Right ventricle myocardium inferior (tissue), 1 donor: ENCODE data around the gene CCDC47. TPM values are rescaled to one million over a fixed set of nuclear protein-coding genes. Genes with fewer than 3 reads are reported as not detected.
A peak's percentile ranks its signal among the peaks of the same experiment; 100 is the strongest.
"Not testable (repeated sequence)": the region's sequence is repeated elsewhere in the genome, so short reads cannot be mapped to it uniquely, and the experiment has no call there.

Experiments used
- ATAC-seq: fragments of 200-7000 bp; cut with Tn5 transposase; one replicate; pipeline ENCODE4 v1.9.1; 2020; ENCODE audit warnings: mild to moderate bottlenecking, moderate library complexity
- DNase-seq: peaks from one replicate; pipeline ENCODE4 v3.0.0; 2021; ENCODE audit errors: missing footprints
- intact Hi-C: fragments of 100-400 bp; cut with DNase I; formaldehyde crosslinking; loops from one replicate; pipeline ENCODE4 v1.11.0; 2022
- total RNA-seq: library from RNA; stranded (reverse); fragmentation: NEBNext Ultra II Directional; extraction: Animal tissue kit (Norgen Biotek cat#: 25700); gene quantifications from one replicate; pipeline ENCODE4 v1.2.1, GENCODE V29; 2021
- donor health status: DM: no; HTN: yes; CAD: no; lungs with severe emphysema.

Gene CCDC47
- total RNA-seq, 1 donor from 2014 or later: 90.5 TPM

DNA sequence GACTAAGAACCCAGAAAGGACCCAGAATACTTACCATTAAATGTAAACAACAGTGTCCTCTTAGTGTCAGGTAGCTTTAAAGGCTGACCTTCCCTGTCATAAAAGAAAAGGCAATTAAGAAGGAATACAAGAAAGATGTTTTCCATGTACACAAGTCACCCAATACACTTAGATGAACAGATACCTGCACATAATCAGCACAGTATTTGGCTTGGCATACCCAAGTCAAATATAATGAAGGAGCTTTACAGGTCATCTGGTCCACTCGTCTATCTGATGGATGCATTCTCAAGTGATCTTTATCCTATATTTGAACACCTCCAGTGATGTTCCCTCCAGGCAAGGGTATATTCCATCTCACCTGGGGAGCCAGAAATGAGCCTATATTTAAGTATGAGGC lies 20.7 kb downstream of the CCDC47 start:
- DNase-seq (no peak), ATAC-seq (no peak)
- intact Hi-C loops: no loop called here

DNA sequence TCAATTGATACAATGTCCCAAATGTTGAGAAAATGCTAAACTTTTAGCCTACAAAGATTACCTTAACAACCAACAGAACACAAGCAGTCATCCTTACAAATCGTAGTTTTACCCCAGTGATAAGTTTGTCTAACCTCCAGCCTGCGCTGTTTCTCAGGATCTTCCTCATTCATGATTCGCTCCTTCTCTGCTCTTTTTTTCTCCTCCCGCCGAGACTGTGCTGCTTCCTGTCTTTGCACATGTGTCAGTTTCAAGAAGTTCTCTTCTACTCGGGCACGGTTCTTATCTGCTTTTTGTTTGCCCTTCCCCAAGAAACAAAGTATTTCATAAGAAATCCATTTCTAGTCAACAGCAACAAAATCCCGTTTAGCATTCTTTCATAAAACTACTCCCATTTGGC lies 21.6 kb downstream of the CCDC47 start:
- intact Hi-C loops: no loop called here
- DNase-seq: no peak
- ATAC-seq: no peak

DNA sequence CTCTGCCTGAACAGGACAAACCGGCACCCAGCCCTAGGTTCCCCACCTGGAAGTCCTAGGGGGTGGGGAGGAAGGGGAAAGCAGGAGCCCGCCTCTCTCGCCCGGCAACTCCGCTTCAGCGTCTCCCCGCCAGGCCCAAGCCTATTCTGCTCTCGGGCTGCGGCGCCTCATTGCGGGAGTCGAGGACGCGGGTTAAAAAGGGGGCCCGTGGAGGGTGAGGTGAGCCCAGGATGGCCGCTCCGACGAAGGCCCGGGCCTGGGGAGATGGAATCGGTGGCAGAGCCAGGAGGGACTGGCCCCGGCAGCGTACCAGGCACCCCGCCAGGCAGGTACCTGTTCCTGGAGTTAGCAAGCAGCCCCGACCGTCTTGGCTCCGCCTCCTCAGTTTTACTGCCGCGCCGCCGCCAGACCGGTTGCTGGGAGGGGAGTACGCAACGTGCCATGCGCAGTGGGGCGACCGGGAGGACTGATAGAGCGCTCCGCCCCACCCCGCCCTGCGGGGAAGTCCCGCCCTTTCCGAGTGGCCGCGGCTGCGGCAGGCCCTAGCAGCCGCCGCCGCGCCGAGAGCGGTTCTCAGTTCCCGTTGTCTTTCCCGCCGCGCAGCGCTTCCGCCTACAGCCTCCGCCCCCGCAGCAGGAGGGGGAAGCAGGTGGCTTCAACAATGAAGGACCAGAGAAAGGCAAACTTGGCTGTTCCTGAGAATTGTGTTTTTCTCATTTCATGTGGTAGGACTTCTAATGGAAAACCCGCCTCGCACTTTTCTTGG lies 31.8 kb downstream of the CCDC47 start, which contains the start of gene STRADA:
STRADA (minus strand) TSS at position 392 of the 766 bp plus-strand sequence. CDS start 13,430 bp downstream, outside the sequence.
- peak; percentile 100 for ATAC-seq

DNA sequence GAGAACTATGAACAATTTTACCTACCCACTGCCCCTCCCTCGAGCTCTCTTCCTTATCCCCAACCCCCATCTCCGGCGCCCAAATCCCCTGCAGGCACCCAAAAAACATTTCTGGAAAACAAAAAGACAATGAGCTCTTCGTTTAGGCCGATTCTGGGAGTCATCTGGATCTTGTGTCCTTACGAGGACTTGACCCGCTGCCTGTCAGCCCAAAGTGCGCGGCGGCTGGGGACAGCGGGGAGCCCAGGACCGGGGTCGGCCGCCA lies 32.3 kb downstream of the CCDC47 start:
- DNase-seq (no peak), ATAC-seq (peak; percentile 42)
- intact Hi-C loops: loop anchor here (1.0 kb wide), 1 partner anchor 32 kb away; the partner anchor contains the start of gene CCDC47

More for the DNA sequence above, 31.8 kb downstream of the CCDC47 start, which contains the start of gene STRADA:
- peak; percentile 100 for DNase-seq
- intact Hi-C loops: loop anchor here (1.0 kb wide), 1 partner anchor 32 kb away; the partner anchor contains the start of gene CCDC47

DNA sequence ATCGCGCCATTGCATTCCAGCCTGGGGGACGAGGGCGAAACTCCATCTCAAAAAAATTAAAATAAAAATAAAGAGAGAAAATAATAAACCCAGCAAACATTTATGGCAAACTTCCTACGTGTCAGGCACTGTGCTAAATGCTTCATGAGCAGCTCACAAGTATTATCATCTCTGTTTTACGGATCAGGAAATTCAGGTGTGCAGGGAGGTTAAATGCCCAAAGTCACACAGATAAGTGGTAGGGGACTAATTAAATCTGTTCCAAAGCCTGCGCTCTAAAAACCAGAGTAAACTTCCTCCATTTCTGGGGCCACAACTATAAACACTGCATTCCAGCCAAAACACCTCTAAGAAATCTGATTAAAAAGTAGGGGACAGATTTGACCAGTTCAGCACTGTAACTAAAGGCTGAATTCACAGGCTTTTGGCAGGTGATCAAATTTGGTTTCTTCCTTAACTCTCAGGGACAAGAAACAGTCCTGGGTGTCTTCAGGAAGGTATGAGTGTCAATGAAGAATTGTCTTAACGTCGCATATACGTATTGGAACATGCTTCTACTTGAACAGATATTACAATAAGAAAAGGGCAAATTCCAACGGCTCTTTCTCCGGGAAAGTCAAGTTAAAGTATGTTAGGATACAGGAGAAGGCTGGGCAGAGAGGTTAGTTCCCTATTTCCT lies 32.8 kb downstream of the CCDC47 start:
- ATAC-seq (no peak), DNase-seq (no peak)
- intact Hi-C loops: loop anchor here (1.0 kb wide), 1 partner anchor 33 kb away; the partner anchor contains the start of gene CCDC47

DNA sequence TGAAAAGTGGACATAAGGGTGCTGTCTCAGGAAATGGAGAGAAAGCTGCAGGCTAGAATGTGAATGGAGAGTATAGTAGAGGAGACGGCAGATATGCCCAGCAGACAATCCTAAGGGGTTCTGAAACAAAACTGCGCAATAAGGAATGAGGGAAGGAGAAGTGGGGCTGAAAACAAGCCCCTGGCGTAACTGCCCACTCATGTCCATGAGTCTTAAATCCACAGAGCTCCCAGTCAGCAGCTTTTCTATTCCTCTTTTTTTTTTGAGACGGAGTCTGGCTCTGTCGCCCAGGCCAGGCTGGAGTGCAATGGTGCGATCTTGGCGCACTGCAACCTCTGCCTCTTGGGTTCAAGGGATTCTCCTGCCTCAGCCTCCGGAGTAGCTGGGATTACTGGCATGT lies 37.7 kb downstream of the CCDC47 start:
- DNase-seq (no peak), ATAC-seq (no peak)
- intact Hi-C loops: no loop called here

DNA sequence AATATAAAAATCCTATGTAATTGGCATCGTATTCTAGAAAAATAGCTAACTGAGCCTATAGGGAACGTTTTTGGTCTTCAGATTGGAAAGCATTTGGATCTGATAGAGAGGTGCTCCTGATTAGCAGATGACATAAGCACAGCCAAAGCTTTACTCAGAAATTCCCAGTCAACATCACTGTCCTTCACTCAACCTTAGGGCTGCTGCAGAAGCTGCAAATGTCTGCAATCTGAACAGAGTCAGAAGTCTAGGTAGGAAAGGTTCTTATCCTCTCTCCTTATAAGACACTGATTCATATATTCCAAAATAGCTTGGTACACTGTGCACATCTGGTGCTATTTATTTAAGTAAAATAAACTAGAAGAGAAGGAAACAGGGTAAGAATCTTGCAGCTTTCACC lies 51.0 kb downstream of the CCDC47 start:
- intact Hi-C loops: no loop called here
- ATAC-seq (peak; percentile 39), DNase-seq (no peak)

DNA sequence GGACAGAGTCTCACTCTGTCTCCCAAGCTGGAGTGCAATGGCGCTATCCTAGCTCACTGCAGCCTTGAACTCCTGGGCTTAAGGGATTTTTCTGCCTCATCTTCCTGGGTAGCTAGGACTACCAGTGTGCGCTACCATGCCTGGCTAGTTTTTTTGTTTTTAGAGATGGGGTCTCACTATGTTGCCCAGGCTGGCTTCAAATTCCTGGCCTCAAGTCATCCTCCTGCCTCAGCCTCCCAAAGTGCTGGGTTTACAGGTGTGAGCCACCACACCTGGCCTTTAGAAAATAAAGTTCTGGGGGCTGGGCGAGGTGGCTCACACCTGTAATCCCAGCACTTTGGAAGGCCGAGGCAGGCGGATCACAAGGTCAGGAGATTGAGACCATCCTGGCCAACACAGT lies 53.2 kb downstream of the CCDC47 start:
- DNase-seq, intact Hi-C loops, ATAC-seq: not testable (repeated sequence)

DNA sequence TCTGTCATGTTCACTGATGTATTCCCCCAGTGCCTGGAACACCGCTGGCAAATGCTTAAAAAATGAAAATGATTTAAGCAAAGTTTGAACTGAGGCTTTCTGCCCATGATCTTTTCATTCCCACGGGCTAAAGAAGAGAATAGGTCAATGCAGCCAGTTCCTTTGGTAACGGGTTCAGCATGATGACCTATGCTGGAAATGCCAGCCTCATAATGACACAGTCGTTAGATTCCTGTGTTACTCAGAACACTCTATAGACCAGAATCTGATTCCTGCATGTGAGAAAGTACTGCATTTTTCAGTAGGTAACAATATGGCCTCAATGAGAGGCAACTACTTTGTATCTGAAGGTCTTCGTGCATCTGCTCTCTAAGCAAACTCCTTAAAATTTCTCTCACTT lies 54.4 kb downstream of the CCDC47 start:
- DNase-seq: no peak
- ATAC-seq: no peak
- intact Hi-C loops: no loop called here

DNA sequence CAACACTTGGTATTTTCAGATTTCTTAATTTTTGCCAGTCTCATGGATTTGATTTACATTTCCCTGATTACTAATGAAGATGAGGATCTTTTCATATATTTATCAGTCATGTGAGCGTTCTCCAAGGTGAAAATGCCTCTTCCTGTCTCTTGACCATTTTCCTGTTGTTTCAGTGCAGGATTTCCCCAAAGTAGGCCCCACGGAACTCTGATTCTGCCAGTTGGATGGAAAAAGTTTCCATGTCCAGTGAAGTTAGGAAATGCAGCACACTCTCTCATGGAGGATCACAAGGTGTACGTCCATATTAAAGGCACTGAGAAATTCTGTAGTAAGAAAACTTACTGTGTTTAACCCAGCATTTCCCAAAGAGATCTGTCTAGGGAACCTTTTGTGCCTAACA lies 57.0 kb downstream of the CCDC47 start:
- intact Hi-C loops: no loop called here
- no peak for DNase-seq
- ATAC-seq: no peak

DNA sequence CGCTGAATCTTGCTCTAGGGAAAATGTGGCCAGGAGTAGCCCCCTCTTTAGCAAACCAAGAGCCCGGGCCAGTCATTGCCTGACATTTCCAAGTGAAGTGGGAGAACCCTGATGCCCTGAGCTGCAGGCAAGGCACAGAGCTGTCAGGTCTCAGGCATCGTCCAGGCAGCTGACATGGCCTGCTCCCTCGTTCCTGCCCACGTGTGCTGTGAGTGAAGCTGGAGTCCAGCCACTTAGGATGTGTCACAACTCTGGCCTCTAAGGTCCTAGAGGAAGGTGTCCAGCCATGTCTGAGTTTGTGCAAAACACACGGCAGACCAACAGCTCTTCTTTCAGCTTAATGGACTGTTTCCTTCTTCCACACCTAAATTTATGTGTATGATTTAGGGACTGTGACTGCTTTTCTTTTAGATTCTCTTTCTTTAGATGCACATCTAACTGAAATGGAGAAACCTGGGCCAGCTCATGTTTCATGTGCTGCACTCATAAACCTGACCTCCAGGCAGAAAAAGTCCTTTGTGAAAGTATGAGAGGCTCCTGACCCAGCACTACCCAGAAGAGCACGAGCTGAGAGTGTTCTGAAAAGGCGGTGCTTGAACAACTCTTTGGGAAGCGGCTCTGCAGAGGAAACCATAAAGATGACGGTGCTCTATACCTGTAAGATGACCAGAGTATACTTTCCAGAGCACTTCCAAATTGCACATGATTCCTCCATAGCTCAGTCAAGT lies 58.7 kb downstream of the CCDC47 start:
- ATAC-seq: peak; percentile 75
- intact Hi-C loops: no loop called here
- DNase-seq: no peak

DNA sequence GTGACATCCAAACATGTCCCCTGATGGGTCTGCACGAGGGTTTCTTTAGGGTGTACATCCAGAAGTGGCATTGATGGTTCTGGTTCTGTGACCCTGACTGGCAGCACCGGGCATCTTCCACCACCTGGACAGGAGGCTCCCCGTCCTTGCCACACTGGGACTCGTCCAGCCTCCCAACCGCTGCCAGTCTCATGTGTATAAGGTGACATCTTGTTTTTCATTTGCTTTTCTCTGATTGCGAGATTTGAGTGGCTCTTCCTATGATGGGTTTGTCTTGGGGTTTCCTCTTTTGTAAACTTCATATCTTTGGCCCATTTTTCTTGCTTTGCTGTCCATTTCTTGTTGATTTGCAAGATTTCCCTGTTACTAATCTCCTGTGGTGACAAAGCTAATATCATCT lies 64.3 kb downstream of the CCDC47 start:
- intact Hi-C loops: no loop called here
- ATAC-seq: no peak
- DNase-seq: no peak

DNA sequence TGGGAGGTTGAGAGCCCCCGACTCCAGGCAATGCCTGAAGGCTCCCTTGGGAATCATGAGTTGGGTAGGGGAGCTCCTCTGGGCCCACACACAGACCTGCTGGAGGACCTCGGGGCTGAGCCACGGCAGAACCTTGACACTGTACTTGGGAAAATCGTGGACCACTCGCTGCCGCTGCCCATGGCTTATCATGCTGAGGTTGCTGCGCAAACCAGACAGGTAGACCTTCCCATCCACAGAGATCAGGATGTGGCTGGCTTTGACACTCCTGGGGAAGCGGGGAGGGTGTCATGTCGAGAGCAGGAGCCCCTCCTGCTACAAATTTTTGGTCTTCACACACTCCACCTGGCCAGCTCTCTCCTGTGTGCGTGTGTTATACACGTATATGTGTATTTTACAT lies 66.2 kb downstream of the CCDC47 start:
- no peak for DNase-seq
- ATAC-seq: no peak
- intact Hi-C loops: no loop called here

DNA sequence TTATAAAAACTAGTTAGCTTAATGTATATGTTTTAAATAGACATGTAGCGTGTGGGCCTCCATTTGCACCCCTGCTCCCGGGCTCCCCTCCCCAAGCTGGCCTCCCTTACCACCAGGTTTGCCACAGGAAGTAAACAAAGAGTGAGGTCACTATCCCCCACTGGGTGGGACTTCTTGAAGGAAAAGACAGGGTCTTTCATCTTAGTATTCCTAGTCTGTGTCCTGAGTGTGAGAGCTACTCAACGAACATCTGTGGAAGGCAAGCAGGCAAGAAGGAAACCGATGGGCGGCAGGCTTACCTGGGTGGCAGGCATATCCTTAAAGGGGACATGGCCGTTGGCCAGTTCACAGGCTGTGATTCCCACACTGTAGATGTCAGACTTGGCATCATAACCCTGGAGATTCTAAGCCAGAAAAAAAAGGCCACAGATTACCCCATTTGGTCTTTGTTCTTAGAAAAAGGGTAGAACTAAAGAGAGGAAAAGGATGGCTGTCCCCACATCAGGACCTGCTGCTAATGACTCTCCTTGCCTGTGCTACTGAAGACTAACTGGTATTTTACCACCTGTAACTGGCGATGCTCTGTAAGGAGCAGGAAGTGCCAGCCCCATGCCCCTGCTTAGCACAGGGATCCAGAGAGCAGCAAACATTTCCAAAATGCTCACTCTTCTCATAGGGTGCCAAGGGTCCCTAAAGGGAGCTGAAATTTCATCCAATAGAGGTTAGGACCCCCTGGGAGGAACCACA lies 66.9 kb downstream of the CCDC47 start:
- ATAC-seq (no peak), DNase-seq (no peak)
- intact Hi-C loops: no loop called here

DNA sequence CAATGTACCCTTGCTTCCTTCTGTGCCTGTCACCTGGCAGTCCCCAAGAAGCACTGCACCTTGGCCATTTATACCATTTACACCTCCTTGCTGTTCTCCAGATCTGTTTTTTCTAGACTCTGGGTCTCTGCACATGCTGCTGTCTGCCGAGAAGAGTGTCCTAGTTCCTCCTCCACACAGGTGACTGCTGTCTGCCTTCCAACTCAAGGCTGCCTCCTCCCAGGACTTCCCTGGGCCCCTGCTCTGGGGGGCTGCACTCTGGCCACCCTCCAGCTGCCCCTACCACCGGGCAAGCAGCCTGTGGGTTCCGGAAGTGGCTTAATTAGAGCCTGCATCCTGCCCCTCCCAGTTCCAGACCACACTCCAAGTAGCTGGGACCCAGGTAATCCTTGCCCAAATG lies 67.7 kb downstream of the CCDC47 start:
- intact Hi-C loops: no loop called here
- DNase-seq (no peak), ATAC-seq (no peak)

DNA sequence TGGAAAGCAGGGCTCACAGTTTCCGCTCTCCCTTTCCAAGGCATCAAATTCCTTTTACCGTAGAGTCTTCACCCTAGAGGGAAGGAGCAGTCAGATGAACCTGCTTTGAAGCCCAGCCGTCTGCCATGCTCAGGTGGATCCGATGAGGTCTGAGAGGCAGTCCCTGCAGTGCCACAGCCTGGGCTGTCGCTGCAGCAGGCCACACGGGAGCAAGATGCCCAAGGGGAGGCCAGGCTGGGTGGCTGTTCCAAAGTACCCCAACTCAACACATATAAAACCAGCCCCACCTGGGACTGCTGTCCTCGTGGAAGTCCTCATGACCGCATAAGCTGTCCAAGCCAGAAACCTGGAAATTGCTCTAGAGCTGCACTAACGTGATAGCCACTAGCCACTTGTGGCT lies 68.6 kb downstream of the CCDC47 start:
- DNase-seq: no peak
- intact Hi-C loops: no loop called here
- ATAC-seq: no peak

DNA sequence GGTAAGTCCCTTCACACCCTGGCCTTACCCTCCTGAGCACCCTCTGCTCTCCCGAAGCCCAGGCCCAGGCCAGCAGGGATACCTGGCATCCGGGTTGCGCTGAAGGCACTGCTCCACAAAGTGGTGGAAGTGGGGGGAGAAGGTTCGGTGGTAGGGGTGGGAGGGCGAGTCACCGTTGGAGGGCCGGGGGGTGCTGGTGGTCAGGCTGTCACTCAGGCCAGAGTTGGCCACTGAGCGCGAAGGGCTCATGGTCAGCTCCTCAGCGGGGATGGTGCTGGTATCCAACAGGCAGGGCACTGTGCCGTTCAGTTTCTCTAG lies 69.2 kb downstream of the CCDC47 start:
- intact Hi-C loops: no loop called here
- DNase-seq (no peak), ATAC-seq (no peak)

DNA sequence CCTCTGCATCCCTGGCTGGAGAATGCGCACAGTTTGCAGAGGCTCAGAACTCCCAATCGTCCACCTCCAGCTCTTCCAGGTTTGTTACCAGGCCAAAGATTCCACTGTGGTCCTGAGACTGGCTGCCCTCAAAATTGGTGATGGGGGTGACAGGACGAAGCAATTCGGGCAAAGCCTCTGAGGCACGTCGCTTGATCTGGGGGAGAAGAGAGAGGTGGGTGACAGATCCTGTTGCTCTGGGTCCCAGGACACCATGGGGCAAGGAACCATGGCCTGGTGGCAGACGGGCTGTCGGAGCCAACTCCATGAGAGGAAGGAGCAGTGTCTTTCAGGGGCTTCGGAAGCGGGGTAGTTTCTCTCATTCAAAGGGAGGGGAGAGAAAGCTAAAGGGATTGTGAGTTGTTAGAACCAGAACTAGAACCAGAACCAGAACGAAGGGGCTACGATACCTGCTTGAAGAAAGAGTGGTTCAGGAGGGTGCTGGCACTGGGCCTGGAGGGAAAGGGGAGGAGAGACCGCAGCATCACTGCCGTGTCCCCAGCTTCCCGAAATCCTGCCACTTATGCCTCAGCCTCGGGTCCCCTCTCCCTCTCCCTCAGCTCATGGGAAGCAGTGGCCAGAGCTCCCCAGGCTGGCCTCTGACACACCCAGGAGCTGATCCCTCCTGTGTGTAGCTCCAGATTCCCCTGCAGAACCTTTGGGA lies 69.7 kb downstream of the CCDC47 start:
- intact Hi-C loops: no loop called here
- DNase-seq (no peak), ATAC-seq (no peak)

DNA sequence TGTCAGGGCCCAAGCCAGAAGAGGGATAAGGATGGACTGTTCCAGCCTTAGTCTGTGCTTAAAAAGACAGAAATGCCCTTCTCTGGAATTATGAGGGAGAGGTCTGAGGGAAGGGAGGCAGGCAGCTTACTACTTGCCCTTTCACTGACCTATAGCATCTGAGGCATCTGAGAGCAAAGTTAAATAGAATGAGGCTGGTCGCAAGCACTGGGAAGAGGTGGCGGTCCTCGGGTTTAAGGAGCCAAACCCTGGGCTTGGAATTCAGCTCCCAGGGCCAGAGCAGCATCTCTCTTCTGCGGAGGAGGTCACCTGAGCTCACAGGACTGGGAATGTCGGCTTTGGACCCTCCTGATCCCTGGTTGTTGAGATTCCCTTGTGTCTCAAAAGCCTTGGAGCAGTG lies 70.4 kb downstream of the CCDC47 start:
- no peak for ATAC-seq
- no peak for DNase-seq
- intact Hi-C loops: no loop called here
